GM19238 (cell line): ENCODE results near the gene PARP15.
"Not testable (repeated sequence)": the region's sequence is repeated elsewhere in the genome, so short reads cannot be mapped to it uniquely, and the experiment has no call there.

Source experiments
- DNase-seq: peaks from one replicate; pipeline ENCODE4 v3.0.0; 2011; ENCODE audit warnings: low spot score; ENCODE audit not compliant: insufficient read length

The PARP15 gene

GRCh38 chr3:122618614-122619013 is 41.2 kb downstream of the PARP15 start:
- DNase-seq, result no peak

GRCh38 chr3:122619040-122619439 is 41.6 kb downstream of the PARP15 start:
- no peak for DNase-seq

- DNase-seq, result no peak
Measured at GRCh38 chr3:122620399-122620798, 42.9 kb downstream of the PARP15 start.

GRCh38 chr3:122621112-122621511 is 43.7 kb downstream of the PARP15 start:
- DNase-seq, result no peak

- DNase-seq, result no peak
Measured at GRCh38 chr3:122623031-122623829, 45.8 kb downstream of the PARP15 start.

GRCh38 chr3:122626515-122627180 is 49.2 kb downstream of the PARP15 start:
- DNase-seq, result no peak

GRCh38 chr3:122627301-122627700 is 49.9 kb downstream of the PARP15 start:
- DNase-seq, result no peak

- DNase-seq, result no peak
Measured at GRCh38 chr3:122628567-122628966, 51.1 kb downstream of the PARP15 start.

- DNase-seq, result no peak
Measured at GRCh38 chr3:122629763-122630162, 52.3 kb downstream of the PARP15 start.

GRCh38 chr3:122635789-122636188 is 58.3 kb downstream of the PARP15 start:
- DNase-seq, result no peak

GRCh38 chr3:122636697-122637096 is 59.2 kb downstream of the PARP15 start:
- no peak for DNase-seq

GRCh38 chr3:122640437-122640999 is 63.1 kb downstream of the PARP15 start:
- no peak for DNase-seq

- DNase-seq, result peak; percentile 18
Measured at GRCh38 chr3:122642935-122643334, 65.5 kb downstream of the PARP15 start.

- no peak for DNase-seq
Measured at GRCh38 chr3:122646146-122646988, 68.9 kb downstream of the PARP15 start.

GRCh38 chr3:122651233-122651907 is 73.9 kb downstream of the PARP15 start:
- not testable (repeated sequence) for DNase-seq

- DNase-seq, result not testable (repeated sequence)
Measured at GRCh38 chr3:122651962-122652361, 74.5 kb downstream of the PARP15 start.

- not testable (repeated sequence) for DNase-seq
Measured at GRCh38 chr3:122658336-122658735, 80.9 kb downstream of the PARP15 start.

GRCh38 chr3:122660297-122660974 is 83.0 kb downstream of the PARP15 start:
- no peak for DNase-seq

- no peak for DNase-seq
Measured at GRCh38 chr3:122661633-122662032, 84.2 kb downstream of the PARP15 start.

- no peak for DNase-seq
Measured at GRCh38 chr3:122662505-122662904, 85.1 kb downstream of the PARP15 start.
